PFSK-1 (cell line): ENCODE data around the gene PLD5.

Source experiments
- FOXP2 ChIP-seq: optimal IDR thresholded peaks from 2 replicates; pipeline ENCODE3; 2011; ENCODE audit warnings: borderline replicate concordance, control low read depth, inconsistent platforms; ENCODE audit not compliant: insufficient read depth; ENCODE audit errors: extremely low read length, extremely low read depth
- POLR2AphosphoS5 ChIP-seq: IDR thresholded peaks from 2 replicates; pipeline ENCODE4 v1.6.1; 2012; ENCODE audit warnings: low read depth, mild to moderate bottlenecking, control low read depth, low read length, moderate library complexity
- SIN3A ChIP-seq: IDR thresholded peaks from 2 replicates; pipeline ENCODE4 v1.6.1; 2012; ENCODE audit warnings: mild to moderate bottlenecking, low read length, moderate library complexity, borderline replicate concordance; ENCODE audit not compliant: insufficient read depth
- TAF1 ChIP-seq: IDR thresholded peaks from 2 replicates; pipeline ENCODE4 v1.6.1; 2012; ENCODE audit warnings: low read length, control low read depth, borderline replicate concordance; ENCODE audit not compliant: insufficient read depth
- TF ChIP-seq, protein P1 (sequence below), 2 experiments: IDR thresholded peaks; 2 replicates each; pipeline versions ENCODE4 v1.6.1 to v1.8.0; 2011 to 2012; ENCODE audit warnings: low read depth in 2 of 2, low read length in 2 of 2, control low read depth in 1 of 2, inconsistent platforms in 1 of 2, mild to moderate bottlenecking in 1 of 2, moderate library complexity in 1 of 2; ENCODE audit not compliant: insufficient read depth in 1 of 2

PLD5 gene

DNA sequence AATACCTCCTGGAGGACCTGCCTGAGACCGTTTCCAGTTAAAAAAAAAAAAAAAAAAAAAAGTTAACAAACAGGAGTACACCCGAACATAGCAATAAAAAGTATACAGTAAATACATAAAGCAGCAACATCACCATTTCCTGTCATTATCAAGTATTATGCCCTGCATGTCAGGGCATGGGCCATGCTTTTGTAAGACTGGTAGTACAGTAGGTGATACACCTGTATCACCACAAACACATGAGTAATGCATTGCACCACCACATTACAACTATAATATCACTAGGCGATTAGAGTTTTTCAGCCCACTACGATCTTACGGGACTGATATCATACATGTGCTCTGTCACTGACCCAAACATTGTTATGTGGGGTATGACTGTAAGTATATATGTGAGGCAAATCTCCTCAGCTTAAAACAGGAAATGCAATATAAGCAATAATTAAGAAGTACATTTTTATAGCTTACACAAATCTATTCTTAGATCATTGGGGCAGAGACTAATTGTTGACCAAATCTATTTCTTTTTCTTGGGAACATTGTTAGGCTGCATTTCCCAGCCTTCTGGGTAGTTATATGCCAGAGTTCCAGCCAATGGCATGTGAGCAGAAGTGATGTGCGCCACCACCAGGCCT lies 98.1 kb downstream of the PLD5 start:
- TF ChIP-seq FOXP2, result no peak
- TF ChIP-seq POLR2AphosphoS5, result no peak
- TF ChIP-seq TAF1, result no peak
- no peak for TF ChIP-seq SIN3A
- TF ChIP-seq, protein P1, sequence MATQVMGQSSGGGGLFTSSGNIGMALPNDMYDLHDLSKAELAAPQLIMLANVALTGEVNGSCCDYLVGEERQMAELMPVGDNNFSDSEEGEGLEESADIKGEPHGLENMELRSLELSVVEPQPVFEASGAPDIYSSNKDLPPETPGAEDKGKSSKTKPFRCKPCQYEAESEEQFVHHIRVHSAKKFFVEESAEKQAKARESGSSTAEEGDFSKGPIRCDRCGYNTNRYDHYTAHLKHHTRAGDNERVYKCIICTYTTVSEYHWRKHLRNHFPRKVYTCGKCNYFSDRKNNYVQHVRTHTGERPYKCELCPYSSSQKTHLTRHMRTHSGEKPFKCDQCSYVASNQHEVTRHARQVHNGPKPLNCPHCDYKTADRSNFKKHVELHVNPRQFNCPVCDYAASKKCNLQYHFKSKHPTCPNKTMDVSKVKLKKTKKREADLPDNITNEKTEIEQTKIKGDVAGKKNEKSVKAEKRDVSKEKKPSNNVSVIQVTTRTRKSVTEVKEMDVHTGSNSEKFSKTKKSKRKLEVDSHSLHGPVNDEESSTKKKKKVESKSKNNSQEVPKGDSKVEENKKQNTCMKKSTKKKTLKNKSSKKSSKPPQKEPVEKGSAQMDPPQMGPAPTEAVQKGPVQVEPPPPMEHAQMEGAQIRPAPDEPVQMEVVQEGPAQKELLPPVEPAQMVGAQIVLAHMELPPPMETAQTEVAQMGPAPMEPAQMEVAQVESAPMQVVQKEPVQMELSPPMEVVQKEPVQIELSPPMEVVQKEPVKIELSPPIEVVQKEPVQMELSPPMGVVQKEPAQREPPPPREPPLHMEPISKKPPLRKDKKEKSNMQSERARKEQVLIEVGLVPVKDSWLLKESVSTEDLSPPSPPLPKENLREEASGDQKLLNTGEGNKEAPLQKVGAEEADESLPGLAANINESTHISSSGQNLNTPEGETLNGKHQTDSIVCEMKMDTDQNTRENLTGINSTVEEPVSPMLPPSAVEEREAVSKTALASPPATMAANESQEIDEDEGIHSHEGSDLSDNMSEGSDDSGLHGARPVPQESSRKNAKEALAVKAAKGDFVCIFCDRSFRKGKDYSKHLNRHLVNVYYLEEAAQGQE (IDR thresholded peaks at IDR 0.05; ENCODE audit: insufficient read depth in 1 of 2, low read depth in 2 of 2, low read length in 2 of 2), result no peak

DNA sequence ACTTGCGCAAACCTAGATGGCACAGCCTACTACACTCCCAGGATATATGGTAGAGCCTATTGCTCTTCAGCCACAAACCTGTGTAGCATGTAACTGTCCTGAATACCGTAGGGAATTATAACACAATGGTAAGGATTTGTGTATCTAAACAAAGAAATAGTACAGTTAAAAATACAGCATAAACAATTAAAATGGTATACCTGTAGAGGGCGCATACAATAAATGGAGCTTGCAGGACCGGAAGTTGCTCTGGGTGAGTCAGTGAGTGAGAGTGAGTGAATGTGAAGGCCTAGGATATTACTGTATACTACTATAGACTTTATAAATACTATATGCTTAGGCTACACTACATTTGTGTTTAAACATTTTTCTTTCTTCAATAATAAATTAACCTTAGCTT lies 99.3 kb downstream of the PLD5 start:
- TF ChIP-seq SIN3A, result no peak
- no peak for TF ChIP-seq FOXP2
- no peak for TF ChIP-seq POLR2AphosphoS5
- TF ChIP-seq, protein P1 (IDR thresholded peaks at IDR 0.05; ENCODE audit: insufficient read depth in 1 of 2, low read depth in 2 of 2, low read length in 2 of 2), result no peak
- TF ChIP-seq TAF1, result no peak

DNA sequence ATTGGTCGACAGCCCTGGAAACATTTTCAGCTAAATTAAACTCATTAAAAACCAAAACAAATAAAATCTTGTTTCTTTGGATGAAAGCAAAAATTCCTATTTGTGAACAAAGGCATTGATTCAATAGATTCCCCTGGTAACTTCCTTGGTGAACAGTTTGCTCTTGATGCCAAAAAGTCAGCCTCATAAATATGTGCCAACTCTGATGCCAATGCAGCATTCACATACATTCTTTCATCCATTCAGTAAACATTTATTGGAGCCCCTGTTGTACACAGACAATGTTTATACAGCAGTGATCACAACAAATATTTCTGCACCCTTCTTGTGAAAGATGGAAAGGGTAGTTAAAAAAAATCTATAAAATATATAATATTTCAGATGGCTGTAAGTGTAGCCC lies 107.8 kb downstream of the PLD5 start:
- TF ChIP-seq FOXP2 (no peak), POLR2AphosphoS5 (no peak), SIN3A (no peak), TAF1 (no peak)
- TF ChIP-seq, protein P1 (IDR thresholded peaks at IDR 0.05; ENCODE audit: insufficient read depth in 1 of 2, low read depth in 2 of 2, low read length in 2 of 2), result no peak

DNA sequence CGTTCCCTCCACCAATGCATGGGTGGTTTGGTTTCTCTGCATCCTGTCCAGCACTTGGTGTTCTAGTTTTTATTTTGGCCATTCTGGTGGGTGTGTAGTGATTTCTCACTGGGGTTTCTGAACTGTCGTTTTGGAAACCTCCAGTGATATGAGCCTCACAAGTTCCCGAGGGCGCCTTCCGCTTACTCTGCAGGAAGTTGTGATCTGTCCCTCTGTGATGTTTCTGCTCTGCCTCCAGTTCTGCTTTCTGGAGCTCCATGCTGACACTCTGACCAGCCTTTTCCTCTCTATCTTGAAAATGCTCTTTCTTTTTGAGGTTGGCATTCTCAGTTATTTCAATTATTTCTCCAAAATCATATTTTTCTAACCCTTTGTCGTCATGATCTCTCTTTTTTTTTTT lies 111.6 kb downstream of the PLD5 start:
- no peak for TF ChIP-seq TAF1
- TF ChIP-seq FOXP2, result no peak
- no peak for TF ChIP-seq SIN3A
- TF ChIP-seq POLR2AphosphoS5, result no peak

DNA sequence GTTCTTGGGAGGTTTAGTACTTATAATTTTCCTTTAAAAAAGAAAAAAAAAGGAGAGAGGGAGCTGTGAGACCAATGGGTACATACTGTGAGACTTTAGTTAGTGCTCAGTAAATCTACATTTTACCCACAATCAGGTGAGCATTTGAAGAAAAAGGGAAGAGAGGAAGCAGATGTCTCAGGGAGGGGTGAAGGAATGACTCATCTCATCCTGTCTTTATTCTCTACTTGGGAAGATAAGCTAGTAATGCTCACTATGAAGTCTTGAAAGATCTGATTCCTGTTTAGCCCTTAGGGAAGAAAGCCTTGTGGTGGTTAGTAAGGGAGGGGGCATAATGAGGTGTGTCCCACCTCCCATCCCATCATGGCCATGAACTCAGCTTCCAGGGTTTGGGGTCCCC lies 112.6 kb downstream of the PLD5 start:
- TF ChIP-seq TAF1, result no peak
- no peak for TF ChIP-seq FOXP2
- TF ChIP-seq, protein P1 (IDR thresholded peaks at IDR 0.05; ENCODE audit: insufficient read depth in 1 of 2, low read depth in 2 of 2, low read length in 2 of 2), result no peak
- no peak for TF ChIP-seq SIN3A
- TF ChIP-seq POLR2AphosphoS5, result no peak
